ENCODE data around the gene ACBD4.
A peak's percentile ranks its signal among the peaks of the same experiment; 100 is the strongest.

The ACBD4 gene

DNA sequence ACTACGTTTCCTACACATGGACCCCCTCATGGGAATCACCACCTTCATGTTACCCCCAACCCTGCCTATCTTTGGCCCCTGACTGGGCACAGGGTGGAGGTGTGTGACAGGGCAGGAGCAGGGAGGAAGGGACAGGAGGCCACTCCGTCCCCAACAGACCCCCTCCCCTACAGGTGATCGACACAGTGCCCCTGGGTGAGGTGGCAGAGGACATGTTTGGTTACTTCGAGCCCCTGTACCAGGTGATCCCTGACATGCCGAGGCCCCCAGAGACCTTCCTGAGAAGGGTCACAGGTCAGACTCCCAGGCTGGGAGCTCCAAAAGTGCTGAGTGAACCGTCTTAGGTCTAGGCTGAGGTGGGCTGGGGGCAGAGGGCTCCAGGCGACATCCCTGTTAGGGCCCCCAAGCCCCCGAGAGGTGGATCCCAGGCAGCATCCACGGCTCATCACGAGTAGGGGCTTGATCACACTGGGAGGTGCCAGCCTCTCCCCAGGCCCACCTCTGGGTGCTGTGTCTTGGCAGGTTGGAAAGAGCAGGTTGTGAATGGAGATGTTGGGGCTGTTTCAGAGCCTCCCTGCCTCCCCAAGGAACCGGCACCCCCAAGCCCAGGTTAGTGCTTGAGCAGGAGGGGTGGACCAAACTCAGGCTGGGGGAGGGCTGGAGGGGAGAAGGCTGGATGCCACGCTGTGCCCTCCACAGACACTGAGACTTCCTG is 1.5 kb downstream of the ACBD4 start:
- DNase-seq (ENCODE audit: low read depth): no peak

DNA sequence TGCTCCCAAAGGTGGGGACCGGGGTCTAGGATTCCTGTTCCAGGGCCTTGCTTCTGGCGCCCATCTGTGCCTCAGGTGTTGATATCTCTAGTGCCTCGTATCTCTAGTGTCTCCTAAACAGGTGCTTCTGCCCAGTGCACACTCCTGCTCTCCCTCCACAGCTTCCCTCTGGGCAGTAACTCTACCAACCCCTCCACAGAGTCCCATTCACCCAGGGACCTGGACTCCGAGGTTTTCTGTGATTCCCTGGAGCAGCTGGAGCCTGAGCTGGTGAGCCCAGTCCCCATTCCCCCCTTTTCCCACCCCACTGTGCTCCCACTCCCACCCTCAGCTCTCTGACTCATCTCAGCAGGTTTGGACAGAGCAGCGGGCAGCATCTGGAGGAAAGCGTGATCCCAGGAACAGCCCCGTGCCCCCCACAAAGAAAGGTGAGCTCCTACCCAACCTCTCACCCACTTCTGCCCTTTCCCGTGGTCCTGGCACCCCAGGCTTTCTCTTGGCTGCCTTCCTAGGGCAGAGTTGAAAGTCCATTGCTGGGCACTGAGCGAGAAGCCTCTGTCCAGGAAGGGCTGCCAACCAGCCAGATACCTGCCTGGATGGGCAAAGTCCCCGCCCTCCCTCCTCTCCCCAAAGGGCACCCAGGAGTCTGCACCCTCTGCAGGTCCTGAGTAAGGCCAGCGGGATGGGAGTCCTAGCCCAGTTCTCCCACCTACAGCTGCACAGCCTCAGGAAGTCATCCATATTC is 2.2 kb downstream of the ACBD4 start:
- DNase-seq (ENCODE audit: low read depth): no peak

DNA sequence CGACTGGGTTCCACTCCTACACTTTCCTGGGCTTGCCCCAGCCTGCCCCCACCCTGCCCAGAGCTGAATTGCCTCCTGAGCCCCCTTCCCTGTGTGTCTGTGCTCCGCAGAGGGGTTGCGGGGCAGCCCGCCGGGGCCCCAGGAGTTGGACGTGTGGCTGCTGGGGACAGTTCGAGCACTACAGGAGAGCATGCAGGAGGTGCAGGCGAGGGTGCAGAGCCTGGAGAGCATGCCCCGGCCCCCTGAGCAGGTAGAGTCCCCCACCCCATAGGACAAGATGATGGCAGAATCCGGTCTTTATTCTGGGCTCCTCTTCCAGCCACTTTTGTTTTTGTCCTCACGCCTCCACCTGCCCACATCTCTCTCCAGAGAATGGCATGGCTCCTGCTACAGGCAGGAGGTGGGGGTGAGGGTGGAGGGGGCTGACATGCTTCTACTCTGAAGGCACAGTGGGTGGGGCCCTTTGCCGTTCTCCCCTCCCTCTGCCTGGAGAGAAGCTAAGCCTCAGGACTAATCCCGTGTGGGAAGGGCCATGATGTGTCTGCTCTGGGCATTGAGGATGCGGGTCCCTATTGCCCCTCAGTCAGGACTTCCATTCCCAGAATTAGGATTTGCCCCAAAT is 3.5 kb downstream of the ACBD4 start:
- DNase-seq (ENCODE audit: low read depth): no peak

DNA sequence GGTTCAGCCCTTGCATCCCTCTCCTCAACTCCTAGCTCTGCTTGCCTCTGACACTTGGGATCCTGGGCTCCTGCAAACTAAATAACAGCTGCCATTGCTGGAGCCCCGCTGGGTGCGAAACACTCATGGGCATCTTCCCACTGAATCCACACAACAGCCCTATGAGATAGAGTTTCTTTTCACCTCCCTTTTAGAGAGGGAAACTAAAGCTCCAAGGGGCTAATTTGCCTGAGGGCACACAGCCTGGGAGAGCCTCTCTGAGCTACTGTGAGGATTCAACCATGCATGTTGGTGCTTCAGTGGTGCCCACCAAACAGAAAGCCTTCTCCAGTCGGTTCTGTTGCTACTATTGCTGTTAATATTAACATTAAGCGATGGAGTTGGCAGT is 4.0 kb downstream of the ACBD4 start:
- no peak for DNase-seq (ENCODE audit: low read depth)

DNA sequence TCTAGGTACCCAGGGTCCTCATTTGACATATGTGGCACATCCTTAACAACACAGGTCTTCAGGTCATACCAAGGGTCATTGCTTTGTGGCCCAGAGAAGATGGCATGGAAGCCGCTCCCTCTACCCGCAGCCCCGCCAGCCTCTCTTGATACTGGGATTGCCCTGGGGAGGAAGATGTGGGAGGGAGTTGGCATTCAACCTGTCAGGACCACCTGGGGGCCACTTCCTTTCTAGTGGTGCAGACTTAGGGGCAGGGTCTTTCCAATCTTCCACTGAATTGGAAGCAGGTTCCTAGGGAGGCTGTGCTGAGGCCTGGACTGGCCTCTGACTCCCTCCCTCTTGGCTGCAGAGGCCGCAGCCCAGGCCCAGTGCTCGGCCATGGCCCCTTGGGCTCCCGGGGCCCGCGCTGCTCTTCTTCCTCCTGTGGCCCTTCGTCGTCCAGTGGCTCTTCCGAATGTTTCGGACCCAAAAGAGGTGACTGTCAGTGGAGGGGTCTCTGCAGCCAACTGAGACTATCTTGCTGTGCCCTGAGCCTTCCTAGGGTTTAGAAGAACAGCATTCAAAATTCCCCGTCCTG is 7.7 kb downstream of the ACBD4 start:
- no peak for DNase-seq (ENCODE audit: low read depth)

DNA sequence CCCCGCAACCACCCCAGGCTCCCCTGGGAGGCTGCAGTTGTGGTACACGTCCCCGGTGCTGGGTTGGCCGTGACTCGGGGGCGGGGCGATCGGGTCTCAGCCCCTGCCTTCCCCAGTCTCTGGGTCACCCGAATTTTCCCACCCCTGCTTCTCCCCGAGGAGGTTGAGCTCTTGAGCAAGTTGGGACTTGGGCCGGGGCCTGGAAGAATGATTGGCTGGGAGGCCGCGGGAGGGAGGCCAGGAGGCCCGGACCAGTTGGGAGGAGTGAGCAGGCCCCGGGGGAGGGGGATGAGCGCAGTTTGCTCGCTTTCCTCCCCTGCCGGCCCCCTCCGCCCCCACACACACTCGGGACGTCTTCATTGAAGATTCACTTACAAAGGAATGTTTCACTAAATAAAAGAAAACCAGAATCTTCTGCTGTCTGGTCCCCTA is 8.3 kb downstream of the ACBD4 start:
- peak; percentile 98 for DNase-seq (ENCODE audit: low read depth)

DNA sequence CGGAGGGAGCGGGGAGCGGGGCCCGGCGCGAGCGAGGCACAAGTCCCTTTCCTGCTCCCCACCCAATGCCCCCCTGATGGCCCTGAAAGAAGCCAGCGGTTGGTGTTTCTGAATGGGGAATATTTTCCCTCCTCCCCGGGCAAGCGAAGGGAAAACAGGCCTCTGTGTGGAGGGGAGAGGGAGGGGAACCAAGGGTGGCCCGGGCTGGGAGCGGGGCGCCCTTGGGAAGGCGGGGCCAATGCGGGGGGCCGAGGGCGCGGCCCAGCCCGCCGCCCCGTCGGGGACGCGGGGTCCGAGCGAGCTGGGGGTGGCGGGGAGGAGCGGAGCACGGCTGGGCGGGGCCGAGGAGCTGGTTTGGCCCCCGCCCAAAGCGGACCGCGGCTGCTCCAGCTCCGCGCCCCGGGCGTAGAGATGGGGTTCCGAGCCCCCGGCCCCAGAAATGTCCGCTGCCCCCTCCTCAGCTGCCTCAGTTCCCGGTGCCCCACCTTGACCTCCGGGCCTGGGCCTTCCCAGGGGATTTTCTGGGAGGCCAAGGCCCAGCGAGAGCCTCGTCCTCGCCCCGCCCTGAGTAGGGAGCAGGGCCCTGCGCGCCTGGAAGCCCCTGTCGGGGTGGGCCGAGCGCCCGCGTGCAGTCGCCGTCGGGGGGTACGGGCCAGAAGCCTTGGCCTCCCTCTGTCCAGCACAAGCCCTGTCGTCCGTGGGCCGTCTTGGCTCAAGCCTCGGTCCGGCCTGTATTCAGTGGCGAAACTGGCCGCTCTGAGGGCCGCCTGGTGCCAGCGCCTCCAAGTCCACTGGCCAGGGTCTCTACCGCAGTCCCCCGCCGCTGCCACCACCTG is 8.9 kb downstream of the ACBD4 start:
- peak; percentile 16 for DNase-seq (ENCODE audit: low read depth)

DNA sequence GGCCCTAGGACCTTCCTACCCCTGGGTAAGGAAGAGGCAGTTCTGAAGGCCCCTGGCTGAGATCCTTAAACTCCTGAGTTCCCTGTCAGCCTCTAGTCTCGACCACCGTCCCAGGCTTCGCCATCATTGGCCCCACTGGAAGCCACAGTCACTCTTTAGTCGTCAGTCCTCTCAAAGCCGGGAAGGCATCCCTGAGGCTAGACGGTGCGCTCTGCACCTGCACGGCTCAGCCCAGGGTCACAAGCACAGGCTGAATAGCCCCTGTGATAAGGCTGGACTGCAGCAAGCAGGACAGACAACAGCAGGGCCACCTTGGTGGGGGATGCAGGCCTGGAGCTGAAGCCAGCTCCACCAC is 9.5 kb downstream of the ACBD4 start:
- DNase-seq (ENCODE audit: low read depth): no peak

DNA sequence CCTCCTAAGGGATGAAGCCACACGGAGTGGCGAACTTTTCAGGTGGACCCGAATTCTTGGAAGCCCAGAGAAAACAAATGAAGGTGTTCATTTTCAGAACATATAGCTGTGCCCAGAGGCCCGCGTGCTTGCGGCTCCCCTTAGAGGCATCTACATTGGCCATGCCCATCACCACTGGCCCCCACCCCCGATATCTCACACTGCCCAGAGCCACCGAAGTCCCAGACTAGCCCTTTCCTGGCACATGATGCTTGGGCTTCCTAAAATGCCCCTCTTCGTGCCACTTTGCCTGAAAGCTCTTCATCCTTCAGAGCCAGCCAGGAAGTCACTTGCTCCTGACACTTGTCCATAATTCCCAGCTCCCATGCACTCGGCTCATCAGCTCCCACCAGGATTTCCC is 10.7 kb downstream of the ACBD4 start:
- no peak for DNase-seq (ENCODE audit: low read depth)

DNA sequence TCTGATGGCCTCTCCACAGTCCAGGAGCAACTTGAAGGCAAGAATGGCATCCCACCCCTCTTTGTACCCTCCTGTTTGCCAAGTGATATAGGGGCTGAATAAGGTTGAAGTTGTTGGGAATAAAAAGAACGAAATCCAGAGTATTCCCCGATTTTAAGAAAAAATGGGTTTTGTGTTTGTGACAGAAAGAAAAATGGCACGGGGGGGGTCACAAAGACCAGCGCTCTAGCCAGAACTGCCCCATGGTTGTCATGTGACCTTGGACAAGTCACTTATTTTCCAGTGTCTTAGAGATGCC is 11.1 kb downstream of the ACBD4 start:
- no peak for DNase-seq (ENCODE audit: low read depth)

DNA sequence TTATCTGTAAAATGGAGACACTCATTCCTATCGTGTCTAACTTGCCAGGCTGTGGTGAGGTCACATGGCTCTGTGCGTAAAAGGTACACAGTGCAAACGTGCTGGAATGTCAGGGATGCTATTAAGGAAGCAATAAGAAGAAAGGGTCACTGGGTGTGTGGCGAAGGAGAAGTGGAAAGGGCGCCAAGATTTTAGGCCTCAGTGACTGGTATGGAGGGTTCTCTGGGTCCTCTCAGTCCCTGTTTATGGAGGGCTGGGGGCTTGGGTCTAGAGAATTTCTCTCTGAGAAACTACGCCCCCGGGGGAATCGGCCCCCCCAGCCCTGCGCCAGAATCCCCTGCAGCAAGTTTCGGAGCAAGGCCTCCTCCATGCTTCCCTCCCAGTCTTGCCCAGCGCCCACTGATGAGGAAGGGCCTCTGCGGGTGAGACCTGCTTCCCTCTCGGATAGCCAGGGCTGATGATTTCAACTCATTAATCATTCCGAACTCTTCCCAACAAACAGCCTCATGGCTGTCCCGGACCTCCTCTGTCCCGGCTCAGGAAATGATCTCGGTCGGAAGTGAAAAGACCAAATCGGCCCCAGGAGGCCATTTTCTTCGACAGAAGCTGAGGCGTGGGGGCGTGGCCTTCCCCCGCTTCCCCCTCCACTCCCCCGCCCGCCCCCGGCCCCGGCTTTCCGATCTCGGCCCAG is 11.5 kb downstream of the ACBD4 start:
- peak; percentile 61 for DNase-seq (ENCODE audit: low read depth)

DNA sequence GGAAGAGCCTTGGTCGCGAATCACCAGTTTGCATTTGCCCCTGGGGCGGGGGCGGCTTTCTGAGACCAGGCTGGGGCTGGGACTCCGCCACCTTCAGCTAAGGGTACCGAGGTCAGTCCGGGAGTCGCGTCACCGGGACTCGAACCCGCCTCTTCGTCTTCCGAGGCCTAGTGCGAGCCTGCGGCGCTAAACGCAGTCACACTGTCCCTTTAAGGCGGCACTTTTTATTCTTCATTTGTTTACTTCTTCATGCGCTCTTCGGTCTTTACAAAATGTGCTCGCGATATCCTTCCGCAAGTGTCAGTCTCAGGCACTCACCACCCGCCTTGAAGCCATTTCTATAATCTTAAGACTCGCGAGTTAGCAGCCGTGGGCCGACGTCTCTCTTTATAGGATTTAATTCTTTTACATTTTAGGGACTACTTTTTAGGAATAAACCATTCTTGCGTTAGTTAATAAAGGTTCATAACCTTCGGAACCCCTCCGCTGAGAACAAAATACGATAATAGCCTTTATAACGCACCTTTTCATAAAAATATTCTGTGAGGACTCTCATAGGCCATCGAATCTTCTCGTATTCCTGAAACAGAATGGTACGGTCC is 12.2 kb downstream of the ACBD4 start:
- peak; percentile 98 for DNase-seq (ENCODE audit: low read depth)

DNA sequence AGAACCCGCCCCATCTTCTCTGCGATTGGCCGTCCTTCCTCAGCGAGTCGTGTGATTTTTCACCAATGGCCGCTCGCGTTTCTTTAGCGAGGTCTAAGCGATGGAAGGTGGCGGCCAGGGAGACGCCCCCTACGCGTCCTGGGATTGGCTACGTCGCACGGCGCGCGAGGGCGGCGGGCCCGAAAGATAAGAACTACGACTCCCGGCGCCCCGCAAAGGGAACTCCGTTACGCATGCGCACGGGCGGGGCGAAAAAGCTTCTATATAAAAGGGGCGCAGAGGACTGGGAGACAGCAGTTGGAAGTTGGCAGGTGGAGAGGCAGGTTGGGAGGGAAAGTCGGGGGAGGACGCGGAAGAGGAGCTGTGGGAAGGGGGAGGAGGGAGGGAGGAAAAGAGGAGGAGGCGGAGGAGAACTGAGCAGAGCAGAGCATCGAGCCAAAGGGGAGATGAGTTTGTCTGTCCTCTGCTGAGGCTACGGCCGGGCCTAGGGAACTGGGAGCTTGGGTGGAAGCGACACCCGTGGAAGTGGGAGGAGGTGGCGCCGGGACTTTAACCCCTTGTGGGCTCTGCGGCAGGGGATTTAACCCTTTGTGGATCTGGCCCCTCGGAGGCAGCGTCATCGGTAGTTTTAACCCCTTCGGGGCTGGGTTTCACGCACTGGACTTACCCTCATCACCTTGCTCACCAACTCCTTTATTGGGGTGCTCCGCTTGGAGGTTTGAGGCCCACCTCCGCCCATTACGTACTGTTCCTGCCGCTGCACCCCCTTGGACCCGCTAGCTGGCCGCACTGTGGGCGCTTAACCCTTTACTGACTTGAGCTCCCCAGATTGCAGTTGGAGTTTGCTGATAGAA is 12.9 kb downstream of the ACBD4 start, which contains the start of gene HEXIM1:
TSS of gene HEXIM1 (plus strand) at position 293 of the 854 bp plus-strand sequence. CDS start 716 bp downstream, outside the sequence.
- DNase-seq (ENCODE audit: low read depth): peak; percentile 100

DNA sequence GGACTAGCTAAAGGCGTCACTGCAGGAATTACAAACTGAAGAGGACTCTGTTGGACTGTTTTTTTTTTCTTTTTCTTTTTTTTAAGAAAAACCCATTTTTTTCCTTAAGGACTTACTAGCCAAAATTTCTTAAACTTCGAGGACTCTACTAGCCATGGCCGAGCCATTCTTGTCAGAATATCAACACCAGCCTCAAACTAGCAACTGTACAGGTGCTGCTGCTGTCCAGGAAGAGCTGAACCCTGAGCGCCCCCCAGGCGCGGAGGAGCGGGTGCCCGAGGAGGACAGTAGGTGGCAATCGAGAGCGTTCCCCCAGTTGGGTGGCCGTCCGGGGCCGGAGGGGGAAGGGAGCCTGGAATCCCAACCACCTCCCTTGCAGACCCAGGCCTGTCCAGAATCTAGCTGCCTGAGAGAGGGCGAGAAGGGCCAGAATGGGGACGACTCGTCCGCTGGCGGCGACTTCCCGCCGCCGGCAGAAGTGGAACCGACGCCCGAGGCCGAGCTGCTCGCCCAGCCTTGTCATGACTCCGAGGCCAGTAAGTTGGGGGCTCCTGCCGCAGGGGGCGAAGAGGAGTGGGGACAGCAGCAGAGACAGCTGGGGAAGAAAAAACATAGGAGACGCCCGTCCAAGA is 13.7 kb downstream of the ACBD4 start:
- peak; percentile 80 for DNase-seq (ENCODE audit: low read depth)

DNA sequence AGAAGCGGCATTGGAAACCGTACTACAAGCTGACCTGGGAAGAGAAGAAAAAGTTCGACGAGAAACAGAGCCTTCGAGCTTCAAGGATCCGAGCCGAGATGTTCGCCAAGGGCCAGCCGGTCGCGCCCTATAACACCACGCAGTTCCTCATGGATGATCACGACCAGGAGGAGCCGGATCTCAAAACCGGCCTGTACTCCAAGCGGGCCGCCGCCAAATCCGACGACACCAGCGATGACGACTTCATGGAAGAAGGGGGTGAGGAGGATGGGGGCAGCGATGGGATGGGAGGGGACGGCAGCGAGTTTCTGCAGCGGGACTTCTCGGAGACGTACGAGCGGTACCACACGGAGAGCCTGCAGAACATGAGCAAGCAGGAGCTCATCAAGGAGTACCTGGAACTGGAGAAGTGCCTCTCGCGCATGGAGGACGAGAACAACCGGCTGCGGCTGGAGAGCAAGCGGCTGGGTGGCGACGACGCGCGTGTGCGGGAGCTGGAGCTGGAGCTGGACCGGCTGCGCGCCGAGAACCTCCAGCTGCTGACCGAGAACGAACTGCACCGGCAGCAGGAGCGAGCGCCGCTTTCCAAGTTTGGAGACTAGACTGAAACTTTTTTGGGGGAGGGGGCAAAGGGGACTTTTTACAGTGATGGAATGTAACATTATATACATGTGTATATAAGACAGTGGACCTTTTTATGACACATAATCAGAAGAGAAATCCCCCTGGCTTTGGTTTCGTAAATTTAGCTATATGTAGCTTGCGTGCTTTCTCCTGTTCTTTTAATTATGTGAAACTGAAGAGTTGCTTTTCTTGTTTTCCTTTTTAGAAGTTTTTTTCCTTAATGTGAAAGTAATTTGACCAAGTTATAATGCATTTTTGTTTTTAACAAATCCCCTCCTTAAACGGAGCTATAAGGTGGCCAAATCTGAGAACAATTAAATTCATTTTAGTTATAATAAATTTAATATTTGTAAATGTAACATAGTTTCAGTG is 14.5 kb downstream of the ACBD4 start:
- DNase-seq (ENCODE audit: low read depth): peak; percentile 60

DNA sequence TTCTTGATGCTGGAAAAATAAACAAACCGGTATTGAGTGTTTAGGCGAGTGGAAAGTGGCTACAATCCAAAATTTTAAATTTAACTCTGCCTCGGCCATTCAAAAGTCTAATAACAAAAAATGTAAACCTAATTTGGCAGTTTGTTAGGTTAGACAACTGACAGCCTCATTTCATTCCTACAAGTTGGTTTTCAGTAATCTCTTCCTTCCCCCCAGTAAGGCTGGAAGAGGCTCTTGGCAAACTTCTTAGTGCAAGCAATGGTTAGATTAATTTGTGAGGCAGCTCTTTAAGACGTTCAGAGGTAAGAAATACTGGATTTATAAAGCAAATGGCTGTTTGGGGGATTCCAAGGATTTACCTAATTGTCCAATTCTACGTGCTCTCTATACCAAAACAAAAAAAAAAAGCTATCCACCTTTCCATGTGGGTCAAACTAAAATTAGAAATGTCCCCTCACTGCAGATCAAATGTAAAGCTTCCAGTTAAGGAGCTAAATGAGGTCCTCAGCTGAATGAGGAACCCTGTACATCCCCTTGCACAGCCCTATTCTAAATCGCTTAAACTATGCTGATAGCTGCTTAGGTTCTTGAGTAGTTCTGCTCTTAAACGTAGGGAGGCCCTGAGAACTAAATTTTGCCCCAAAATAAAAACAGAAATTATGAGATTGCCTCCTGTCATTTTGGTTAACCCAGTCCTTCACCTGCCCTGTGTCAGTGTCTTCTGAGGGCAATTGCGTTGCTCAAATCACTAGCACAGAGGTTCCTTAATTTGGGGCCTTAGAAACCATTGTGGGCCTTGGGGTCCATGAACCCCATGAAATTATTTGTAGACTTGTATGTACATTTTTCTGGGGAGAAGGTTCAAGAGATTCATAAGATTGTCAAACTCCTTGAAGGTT is 15.7 kb downstream of the ACBD4 start:
- no peak for DNase-seq (ENCODE audit: low read depth)

DNA sequence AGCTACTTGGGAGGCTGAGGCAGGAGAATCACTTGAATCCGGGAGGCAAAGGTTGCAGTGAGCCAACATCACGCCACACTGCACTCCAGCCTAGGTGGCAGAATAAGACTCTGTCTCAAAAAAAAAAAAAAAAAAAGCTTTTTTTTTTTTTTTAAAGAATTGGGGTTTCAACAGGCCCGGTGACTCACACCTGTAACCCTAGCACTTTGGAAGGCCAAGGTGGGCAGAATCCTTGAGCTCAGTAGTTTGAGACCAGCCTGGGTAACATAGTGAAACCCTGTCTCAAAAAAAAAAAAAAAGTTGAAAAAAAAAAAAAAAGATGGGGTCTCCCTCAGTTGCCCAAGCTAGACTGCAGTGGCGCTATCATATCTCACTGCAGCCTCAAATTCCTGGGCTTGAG is 19.5 kb downstream of the ACBD4 start:
- DNase-seq (ENCODE audit: low read depth): no peak

Measured in fibroblast of gingiva (primary cell).